Ovary (tissue), 9 donors: ENCODE measurements around the gene TRPV4. TPM values are rescaled to one million over a fixed set of nuclear protein-coding genes. Genes with fewer than 3 reads are reported as not detected.
A peak's percentile ranks its signal among the peaks of the same experiment; 100 is the strongest.

ENCODE experiments used
- DNase-seq, 5 donors: peaks; one replicate each; pipeline ENCODE4 v3.0.0-alpha.2; 2019 to 2020
- H3K27ac ChIP-seq, 2 donors: fragments of 200-600 bp; one replicate each; pipeline versions ENCODE4 v1.5.1 to v1.8.0; 2019 to 2022
- H3K27me3 ChIP-seq: fragments of 200-600 bp; one replicate; pipeline ENCODE4 v1.8.0; 2022
- H3K36me3 ChIP-seq: fragments of 200-600 bp; sonication (generic); one replicate; pipeline ENCODE4 v1.5.1; 2019
- H3K4me1 ChIP-seq: one replicate; pipeline ENCODE4 v1.8.1; 2013; ENCODE audit warnings: mild to moderate bottlenecking, moderate library complexity; ENCODE audit not compliant: insufficient read depth
- H3K4me3 ChIP-seq: fragments of 200-600 bp; sonication (generic); one replicate; pipeline ENCODE4 v1.5.1; 2017
- H3K9me3 ChIP-seq, 2 donors: fragments of 200-600 bp in 1 of 2; sonication (generic) in 1 of 2; one replicate each; pipeline versions ENCODE4 v1.5.1 to v1.8.1; 2013 to 2019; ENCODE audit warnings: mild to moderate bottlenecking in 1 of 2, moderate library complexity in 1 of 2
- CTCF ChIP-seq, 3 donors: fragments of 450-650 bp in 2 of 3; fragments of 200-600 bp in 1 of 3; IDR thresholded peaks; one replicate each; pipeline versions ENCODE4 v1.5.1 to v1.8.0; 2016 to 2022; ENCODE audit warnings: antibody characterized with exemption in 3 of 3, mild to moderate bottlenecking in 1 of 3
- EP300 ChIP-seq: sonication (generic); formaldehyde crosslinking; IDR thresholded peaks from one replicate; pipeline ENCODE4 v1.6.1; 2017; ENCODE audit warnings: antibody characterized with exemption
- POLR2A ChIP-seq: fragments of 450-650 bp; IDR thresholded peaks from one replicate; pipeline ENCODE4 v1.6.1; 2017; ENCODE audit warnings: antibody characterized with exemption, mild to moderate bottlenecking, moderate library complexity
- WGBS, 3 donors: extraction: QIAGEN DNeasy Blood & Tissue Kit in 1 of 3; methylation state at CpG; one replicate each; pipeline versions ENCODE4 v1.1.5 to v1.1.7; 2013 to 2017; 5-methylcytosine and 5-hydroxymethylcytosine counted together
- intact Hi-C, 4 donors: fragments of 100-400 bp; cut with DNase I; formaldehyde crosslinking; loops; one replicate each; pipeline versions ENCODE4 v1.11.0 to v1.15.1; 2022 to 2023
- polyA plus RNA-seq, 2 donors: library from polyadenylated mRNA; stranded (reverse); fragments of 200-250 nt in 1 of 2; fragments of 350-450 nt in 1 of 2; fragmentation: Illumina TruSeq in 1 of 2; extraction: RNeasy Lipid Tissue Mini Kit (QIAGEN cat#74804) in 1 of 2; gene quantifications; one replicate each; pipeline ENCODE4 v1.2.3, GENCODE V29; 2013 to 2014
- total RNA-seq, 7 donors: library from RNA; depleted of rRNA in 2 of 7; stranded (reverse); fragments of >200 nt in 2 of 7; fragmentation: NEBNext Ultra II Directional in 3 of 7; extraction: Animal tissue kit (Norgen Biotek cat#: 25700) in 3 of 7; gene quantifications; one replicate each; pipeline versions ENCODE4 v1.1.0 to v1.2.4, GENCODE V29; 2016 to 2023
- donor health status: DM: no; HTN: no; CAD: no; lungs with moderate emphysema.
- donor health status: DM: no; HTN: no; CAD: no.
- donor health status: Bipolar disorder and iron deficiency.
- donor health status: DM: yes; HTN: yes; CAD: no.
- donor health status: DM: no; HTN: no; CAD: no.
- donor health status: DM: yes; HTN: yes; CAD: no.

TRPV4 gene
- total and polyA plus RNA-seq, 9 donors: 0.12 to 2.4 (median 0.49) TPM; not detected in 1

DNA sequence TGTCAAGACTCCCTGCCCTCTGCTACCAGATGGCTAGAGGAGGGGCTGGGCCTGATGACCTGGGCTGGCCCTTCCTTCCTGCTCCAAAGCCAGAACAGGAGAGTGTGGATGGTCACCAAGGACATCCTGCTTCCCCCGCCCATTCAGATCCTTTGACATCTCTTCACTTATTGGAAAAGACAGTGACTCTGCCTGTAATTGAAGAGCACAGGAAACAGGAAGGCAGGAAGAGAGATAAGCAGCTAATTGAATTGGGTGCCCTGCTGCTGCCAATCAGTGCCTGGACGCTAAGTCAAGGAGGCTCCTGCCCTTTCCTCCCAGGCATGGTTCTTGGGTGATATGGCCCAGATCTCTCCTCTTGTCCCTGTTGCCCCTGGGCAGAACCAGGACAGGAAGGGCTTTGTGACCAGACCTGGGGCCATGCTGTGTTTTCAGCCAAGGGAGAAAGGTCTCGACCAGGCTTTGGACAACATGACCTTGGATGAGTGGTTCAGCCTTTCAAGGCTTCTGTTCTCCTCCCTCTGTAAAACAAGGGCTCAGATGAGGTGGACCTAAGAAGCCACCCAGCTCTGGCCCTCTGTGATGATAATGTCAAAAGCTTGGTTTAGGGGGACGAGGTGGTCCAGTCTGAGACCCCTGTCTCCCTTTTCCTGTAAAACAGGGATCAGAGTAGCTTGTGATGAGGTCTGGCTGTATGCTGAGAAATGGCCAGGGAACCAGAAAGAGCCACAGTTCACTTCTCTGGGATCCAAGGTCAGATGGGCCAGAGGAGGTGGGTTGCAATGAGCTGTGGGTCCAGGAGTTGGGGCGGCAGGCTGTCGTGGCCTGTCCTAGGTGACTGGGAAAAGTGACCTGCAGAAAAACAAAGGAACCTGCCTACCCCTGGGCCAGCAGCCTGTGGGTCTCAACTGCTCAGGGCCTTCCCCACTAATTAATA is 80.8 kb downstream of the TRPV4 start:
- H3K27me3 ChIP-seq: no peaks in the 10 kb centered on the region
- 90 to 93% (median 91%) methylated on average over 6 of the region's 6 CpGs for WGBS, 3 donors
- H3K4me3 ChIP-seq: no peak overlapping the region
- no peaks in the 10 kb centered on the region for H3K9me3 ChIP-seq
- intact Hi-C loops: loop anchor here in 1 of 4 donors (10.0 kb wide), 1 partner anchor 1082 kb away; no protein-coding TSS in a partner anchor
- peak in 2 of 5 donors; percentile 9 to 13 for DNase-seq
- no peaks in the 10 kb centered on the region for H3K4me1 ChIP-seq
- H3K27ac ChIP-seq: no peak overlapping the region
- no peaks in the 10 kb centered on the region for H3K36me3 ChIP-seq
- no peak for TF ChIP-seq POLR2A
- TF ChIP-seq EP300: no peak
- TF ChIP-seq CTCF (IDR thresholded peaks at IDR 0.05): no peak

DNA sequence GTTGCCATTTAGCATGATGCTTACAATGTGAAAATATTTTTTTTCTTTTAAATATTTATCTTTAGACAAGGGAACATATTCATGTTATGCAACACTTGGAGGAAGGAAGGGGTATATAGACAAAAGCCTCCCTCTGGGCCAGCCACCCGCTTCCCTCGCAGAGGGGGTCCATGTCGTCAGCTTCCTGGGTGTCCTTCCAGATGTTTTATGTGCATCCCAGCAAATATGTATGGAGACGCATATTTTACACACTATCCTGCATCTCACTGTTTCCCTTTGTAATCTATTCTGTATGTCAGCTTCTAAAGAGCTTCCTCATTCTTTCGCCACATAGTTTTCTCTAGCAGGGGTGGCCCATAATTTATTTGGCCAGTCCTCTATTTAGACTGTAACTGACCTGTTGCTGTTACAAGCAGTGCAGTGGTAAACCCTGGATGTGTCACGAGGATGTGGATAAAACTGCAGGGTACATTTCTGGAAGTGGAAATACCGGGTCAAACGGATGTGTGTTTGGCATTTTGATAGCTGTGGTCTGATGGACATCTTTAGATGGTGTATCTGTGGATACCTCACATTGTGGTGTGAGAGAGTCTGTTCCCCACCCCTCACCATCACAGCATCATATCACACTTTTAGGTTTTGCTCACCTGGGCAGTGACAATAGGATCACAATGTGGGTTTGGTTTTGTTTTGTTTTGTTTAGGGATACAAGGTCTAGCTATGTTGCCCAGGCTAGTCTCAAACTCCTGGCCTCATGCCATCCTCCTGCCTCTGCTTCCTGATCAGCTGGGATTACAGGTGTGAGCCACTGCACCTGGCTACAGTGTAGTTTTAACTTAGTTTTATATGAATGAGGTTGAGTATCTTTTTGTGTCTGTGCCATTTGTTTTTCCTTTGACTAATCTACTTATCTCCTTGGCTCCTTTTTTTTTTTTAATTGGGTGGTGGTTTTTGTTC is 87.9 kb downstream of the TRPV4 start:
- peak in 4 of 5 donors; percentile 13 to 35 (median 20) for DNase-seq
- no peak for TF ChIP-seq CTCF (IDR thresholded peaks at IDR 0.05)
- TF ChIP-seq POLR2A: no peak
- TF ChIP-seq EP300: no peak
- 26 to 43% (median 38%) methylated on average over 8 of the region's 8 CpGs for WGBS, 3 donors
- no peaks in the 10 kb centered on the region for H3K27me3 ChIP-seq
- no peaks in the 10 kb centered on the region for H3K36me3 ChIP-seq
- intact Hi-C loops: no loop called here
- no peak overlapping the region for H3K4me3 ChIP-seq
- H3K4me1 ChIP-seq: peaks cover 9% of the 10 kb centered on the region
- H3K9me3 ChIP-seq: no peaks in the 10 kb centered on the region
- no peak overlapping the region for H3K27ac ChIP-seq

GRCh38 chr12:109744026-109744425 is 89.2 kb downstream of the TRPV4 start:
- no peaks in the 10 kb centered on the region for H3K36me3 ChIP-seq
- peaks cover 9% of the 10 kb centered on the region for H3K4me1 ChIP-seq
- no peaks in the 10 kb centered on the region for H3K27me3 ChIP-seq
- no peaks in the 10 kb centered on the region for H3K9me3 ChIP-seq
- H3K4me3 ChIP-seq: no peak overlapping the region
- 94 to 96% (median 95%) methylated on average over 14 of the region's 14 CpGs for WGBS, 3 donors
- TF ChIP-seq EP300 (no peak), POLR2A (no peak), CTCF (IDR thresholded peaks at IDR 0.05) (no peak)
- peak in 4 of 5 donors; percentile 16 to 33 (median 20) for DNase-seq
- H3K27ac ChIP-seq: no peak overlapping the region
- intact Hi-C loops: no loop called here
